ENCODE data around the gene LMO1.

LMO1 gene

GRCh38 chr11:8263109-8263768 is 439 bp downstream of the LMO1 start:
- peak; percentile 51 for DNase-seq

- DNase-seq = peak; percentile 40
Measured at GRCh38 chr11:8262552-8263108, 1.0 kb downstream of the LMO1 start.

- no peak for DNase-seq
Measured at GRCh38 chr11:8261921-8262551, 1.6 kb downstream of the LMO1 start.

- DNase-seq = no peak
Measured at GRCh38 chr11:8261291-8261690, 2.4 kb downstream of the LMO1 start.

GRCh38 chr11:8260202-8260966 is 3.3 kb downstream of the LMO1 start:
- DNase-seq = peak; percentile 64

- DNase-seq = no peak
Measured at GRCh38 chr11:8259306-8259959, 4.2 kb downstream of the LMO1 start.

- peak; percentile 13 for DNase-seq
Measured at GRCh38 chr11:8258784-8259183, 4.9 kb downstream of the LMO1 start.

GRCh38 chr11:8258289-8258688 is 5.4 kb downstream of the LMO1 start:
- no peak for DNase-seq

- peak; percentile 58 for DNase-seq
Measured at GRCh38 chr11:8257003-8257664, 6.5 kb downstream of the LMO1 start.

GRCh38 chr11:8256271-8257002 is 7.2 kb downstream of the LMO1 start:
- no peak for DNase-seq

- DNase-seq = no peak
Measured at GRCh38 chr11:8253566-8253965, 10.1 kb downstream of the LMO1 start.

- no peak for DNase-seq
Measured at GRCh38 chr11:8252946-8253345, 10.7 kb downstream of the LMO1 start.

GRCh38 chr11:8252388-8252787 is 11.3 kb downstream of the LMO1 start:
- no peak for DNase-seq

GRCh38 chr11:8251616-8252295 is 11.9 kb downstream of the LMO1 start:
- DNase-seq = no peak

GRCh38 chr11:8250981-8251615 is 12.6 kb downstream of the LMO1 start:
- no peak for DNase-seq

GRCh38 chr11:8250434-8250833 is 13.2 kb downstream of the LMO1 start:
- DNase-seq = peak; percentile 61

GRCh38 chr11:8249482-8249881 is 14.2 kb downstream of the LMO1 start:
- no peak for DNase-seq

GRCh38 chr11:8248786-8249185 is 14.9 kb downstream of the LMO1 start:
- no peak for DNase-seq

- no peak for DNase-seq
Measured at GRCh38 chr11:8247312-8247711, 16.4 kb downstream of the LMO1 start.

- DNase-seq = no peak
Measured at GRCh38 chr11:8243458-8243857, 20.2 kb downstream of the LMO1 start.

Measured in NCI-H2171 treated with DMSO at 0.1 percent for 48 hours (cell line).